HK-2 (cell line): ENCODE data around the gene DIAPH3.

ENCODE experiments used
- DNase-seq: peaks from one replicate; pipeline ENCODE4 v3.0.0-alpha.2; 2018; ENCODE audit not compliant: unreplicated experiment

DIAPH3 gene

DNA sequence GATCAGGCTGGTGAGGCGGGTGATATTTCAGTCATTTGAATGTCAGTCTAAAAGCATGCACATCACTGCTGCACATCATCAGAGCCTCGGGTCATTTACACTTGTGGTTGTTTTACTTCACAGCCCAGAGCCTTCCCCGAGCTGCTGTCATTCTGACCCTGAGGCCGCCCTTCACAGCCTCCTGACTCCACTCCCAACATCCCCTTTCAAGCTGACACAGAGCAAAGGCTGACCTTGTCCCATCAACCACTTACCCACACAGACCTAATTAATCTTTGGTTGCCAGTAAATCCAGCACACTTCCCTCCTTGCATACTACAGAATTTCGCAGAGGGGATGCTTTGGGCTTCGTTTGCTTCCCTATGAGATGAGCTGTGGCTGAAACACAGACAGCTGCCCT is 528.1 kb downstream of the DIAPH3 start:
- DNase-seq: no peak

DNA sequence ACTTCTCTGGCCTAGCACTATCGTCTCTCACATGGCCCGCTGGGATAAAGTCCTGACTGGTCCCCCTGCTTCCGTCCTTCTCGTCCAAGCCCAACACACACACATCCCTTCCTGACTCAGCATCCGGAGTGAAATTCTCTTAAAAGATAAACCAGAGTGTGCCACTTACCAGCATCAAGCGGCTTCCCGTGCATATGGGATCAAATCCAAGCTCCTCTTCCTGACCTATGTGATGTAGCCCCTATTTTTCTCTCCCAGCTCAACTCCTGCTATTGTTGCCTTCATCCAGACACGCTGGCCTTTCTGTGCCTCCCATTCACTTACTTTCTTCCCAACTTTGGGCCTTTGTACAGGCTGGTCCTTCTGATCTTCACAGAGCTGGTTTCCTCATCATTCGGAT is 530.4 kb downstream of the DIAPH3 start:
- DNase-seq: no peak

DNA sequence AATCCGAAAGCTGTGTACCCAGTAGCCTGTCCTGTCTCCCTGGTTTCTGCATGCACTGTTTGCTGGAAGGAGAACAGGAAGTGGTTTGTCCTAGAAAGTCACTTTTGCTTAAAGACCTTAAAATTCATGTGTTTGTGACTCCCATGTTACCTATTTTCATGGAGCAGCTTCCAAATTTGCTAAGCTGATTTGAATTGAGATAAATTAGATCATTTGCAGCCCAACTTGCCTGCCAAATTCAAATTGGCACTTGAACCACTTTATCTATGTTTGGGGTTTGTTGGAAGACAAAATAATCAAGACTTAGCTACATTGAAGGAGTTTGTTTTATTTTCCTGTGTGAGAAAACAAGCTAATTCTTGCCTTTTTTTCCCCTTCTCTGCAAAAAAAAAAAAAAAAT is 532.5 kb downstream of the DIAPH3 start:
- no peak for DNase-seq

DNA sequence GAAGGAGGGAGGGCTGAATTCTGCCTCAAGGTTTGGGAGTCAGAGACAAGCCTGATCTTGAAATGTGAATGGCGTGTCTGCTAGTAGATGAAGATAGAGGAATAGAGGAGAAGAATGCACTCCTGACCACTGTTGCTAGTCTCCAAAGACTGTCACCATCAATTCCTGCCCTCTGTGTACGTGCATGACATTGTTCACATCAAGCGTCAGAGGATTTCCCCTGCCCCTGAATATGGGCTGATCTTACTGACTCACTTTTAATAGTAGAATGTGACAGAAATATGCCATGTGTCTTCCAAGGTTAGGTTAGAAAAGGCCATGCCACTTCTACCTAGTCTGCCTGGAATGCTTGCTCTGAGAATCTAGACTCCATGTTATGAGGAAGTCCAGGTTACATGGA is 538.6 kb downstream of the DIAPH3 start:
- DNase-seq: no peak

DNA sequence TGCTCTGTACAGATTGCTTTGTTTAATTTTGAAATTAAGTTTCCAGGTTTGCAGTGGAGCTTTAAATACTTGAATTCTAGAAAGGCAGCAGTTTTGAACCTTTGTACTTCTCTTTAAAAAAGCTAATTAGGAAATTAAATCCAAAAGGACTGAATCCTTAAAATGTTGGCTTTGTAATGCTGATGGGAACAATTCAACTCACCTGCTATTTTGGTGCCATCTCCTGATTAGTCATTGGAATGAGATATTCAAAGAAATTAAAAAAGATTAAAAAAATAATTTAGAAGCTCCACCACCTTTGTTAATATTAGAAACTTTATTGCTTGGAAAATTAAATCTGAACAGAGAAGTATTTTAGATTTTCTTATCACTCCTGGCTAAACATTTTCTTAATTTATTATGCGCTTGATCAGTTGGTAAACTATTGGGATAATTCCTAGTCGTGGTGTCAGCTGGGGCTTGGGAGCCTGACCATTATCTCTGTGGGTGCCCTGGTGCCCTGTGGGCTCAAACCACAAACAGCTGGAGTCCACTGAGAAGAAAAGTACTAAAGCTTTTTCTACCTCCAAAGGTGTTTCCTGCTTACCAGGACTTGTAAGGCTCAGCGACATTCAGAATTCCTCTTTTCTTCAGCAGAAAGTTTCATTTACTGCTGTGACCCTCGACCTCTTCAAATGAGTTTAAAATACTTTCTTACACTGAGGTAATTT is 540.4 kb downstream of the DIAPH3 start:
- DNase-seq: no peak

DNA sequence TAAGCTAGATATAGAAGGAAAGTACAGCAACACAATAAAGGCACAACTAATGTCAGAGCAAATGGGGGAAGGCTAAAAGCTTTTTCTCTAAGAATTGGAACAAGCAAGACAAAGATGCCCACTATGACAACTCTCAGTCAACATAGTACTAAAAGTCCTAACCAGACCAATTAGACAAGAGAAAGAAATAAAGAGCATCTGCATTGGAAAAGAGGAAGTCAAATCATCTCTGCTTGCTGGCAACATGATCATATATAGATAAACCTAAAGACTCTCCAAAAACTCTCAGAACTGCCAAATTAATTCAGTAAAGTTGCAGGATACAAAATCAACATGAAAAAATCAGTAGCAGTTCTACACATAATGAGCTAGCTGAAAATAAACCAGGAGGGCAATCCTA is 542.0 kb downstream of the DIAPH3 start:
- no peak for DNase-seq
